GM23338 (cell line): ENCODE data around the gene WDR5B. TPM values are rescaled to one million over a fixed set of nuclear protein-coding genes. Genes with fewer than 3 reads are reported as not detected.
"Not testable (repeated sequence)": the region's sequence is repeated elsewhere in the genome, so short reads cannot be mapped to it uniquely, and the experiment has no call there.

Source experiments
- ATAC-seq: fragments of 200-7000 bp; cut with Tn5 transposase; 3 replicates; pipeline ENCODE4 v1.9.1; 2020
- DNase-seq: peaks from one replicate; pipeline ENCODE4 v3.0.0-alpha.2; 2015; ENCODE audit warnings: low spot score
- H2AFZ ChIP-seq: fragments of 200-600 bp; sonication (generic); 2 replicates; pipeline ENCODE4 v1.8.0; 2016; ENCODE audit warnings: antibody characterized with exemption, mild to moderate bottlenecking, moderate library complexity
- H3F3A ChIP-seq: fragments of 200-600 bp; sonication (generic); replicated peaks from 2 replicates; pipeline ENCODE4 v1.8.0; 2017; ENCODE audit warnings: antibody characterized with exemption, mixed run types, low read depth
- H3K27ac ChIP-seq: fragments of 200-600 bp; sonication (generic); 2 replicates; pipeline ENCODE4 v1.6.1; 2016; ENCODE audit warnings: low read depth
- H3K27me3 ChIP-seq: fragments of 200-600 bp; sonication (generic); 2 replicates; pipeline ENCODE4 v1.8.0; 2016; ENCODE audit warnings: mild to moderate bottlenecking, mixed run types, moderate library complexity; ENCODE audit not compliant: insufficient read depth
- H3K36me3 ChIP-seq: fragments of 200-600 bp; sonication (generic); 2 replicates; pipeline ENCODE4 v1.8.0; 2016; ENCODE audit warnings: mild to moderate bottlenecking; ENCODE audit not compliant: insufficient read depth
- H3K4me1 ChIP-seq: fragments of 200-600 bp; sonication (generic); 2 replicates; pipeline ENCODE4 v1.8.0; 2016; ENCODE audit warnings: mild to moderate bottlenecking, moderate library complexity; ENCODE audit not compliant: insufficient read depth
- H3K4me2 ChIP-seq: fragments of 200-600 bp; sonication (generic); 2 replicates; pipeline ENCODE4 v1.7.1; 2017; ENCODE audit warnings: mixed run types
- H3K4me3 ChIP-seq: fragments of 200-600 bp; sonication (generic); 2 replicates; pipeline ENCODE4 v1.6.1; 2016; ENCODE audit warnings: mixed run types
- H3K79me2 ChIP-seq: fragments of 200-600 bp; sonication (generic); replicated peaks from 2 replicates; pipeline ENCODE4 v1.8.0; 2017; ENCODE audit warnings: mild to moderate bottlenecking; ENCODE audit not compliant: insufficient read depth
- H3K9me2 ChIP-seq: fragments of 200-600 bp; sonication (generic); 2 replicates; pipeline ENCODE4 v1.8.0; 2017; ENCODE audit not compliant: insufficient read depth
- H4K20me1 ChIP-seq: fragments of 200-600 bp; sonication (generic); replicated peaks from 2 replicates; pipeline ENCODE4 v1.8.0; 2017; ENCODE audit warnings: mild to moderate bottlenecking; ENCODE audit not compliant: insufficient read depth
- H3K27ac Mint-ChIP-seq: 2 replicates; pipeline ENCODE4 v1.8.0; 2020; ENCODE audit warnings: inconsistent platforms, mild to moderate bottlenecking, moderate library complexity, mixed read lengths
- H3K27me3 Mint-ChIP-seq: 3 replicates; pipeline ENCODE4 v1.8.0; 2022; ENCODE audit warnings: low read depth, mild to moderate bottlenecking, moderate library complexity, mixed read lengths, inconsistent platforms; ENCODE audit not compliant: insufficient read depth, poor library complexity
- H3K36me3 Mint-ChIP-seq: 3 replicates; pipeline ENCODE4 v1.8.0; 2021; ENCODE audit warnings: low read depth, mild to moderate bottlenecking, inconsistent platforms, moderate library complexity, mixed read lengths
- H3K4me1 Mint-ChIP-seq: 3 replicates; pipeline ENCODE4 v1.8.0; 2020; ENCODE audit warnings: mild to moderate bottlenecking, inconsistent platforms, mixed read lengths
- H3K4me3 Mint-ChIP-seq: 3 replicates; pipeline ENCODE4 v1.8.0; 2021; ENCODE audit warnings: moderate library complexity, mild to moderate bottlenecking, inconsistent platforms, mixed read lengths
- H3K9me3 Mint-ChIP-seq: 3 replicates; pipeline ENCODE4 v1.8.0; 2020; ENCODE audit warnings: moderate library complexity, mild to moderate bottlenecking, inconsistent platforms, mixed read lengths
- CTCF ChIP-seq, 2 experiments: fragments of 200-600 bp in 1 of 2; sonication (generic) in 1 of 2; conservative IDR thresholded peaks; 2 replicates each; pipeline versions ENCODE4 v1.5.1 to v1.6.1; 2016 to 2017; ENCODE audit warnings: antibody characterized with exemption in 2 of 2, low read depth in 2 of 2, mild to moderate bottlenecking in 2 of 2, moderate library complexity in 1 of 2
- EZH2 ChIP-seq: fragments of 200-600 bp; sonication (generic); IDR thresholded peaks from one replicate; pipeline ENCODE4 v1.8.0; 2017; ENCODE audit warnings: antibody characterized with exemption, mild to moderate bottlenecking, low read depth; ENCODE audit not compliant: unreplicated experiment
- EZH2phosphoT487 ChIP-seq: fragments of 200-600 bp; sonication (generic); IDR thresholded peaks from one replicate; pipeline ENCODE4 v1.8.1; 2018; ENCODE audit warnings: antibody characterized with exemption; ENCODE audit not compliant: unreplicated experiment
- REST ChIP-seq: IDR thresholded peaks from one replicate; pipeline ENCODE4 v1.6.1; 2018; ENCODE audit warnings: antibody characterized with exemption; ENCODE audit not compliant: unreplicated experiment
- ZNF114 ChIP-seq: fragments of 250-450 bp; sonication (Bioruptor Pico); IDR thresholded peaks from 2 replicates; pipeline ENCODE4 v1.5.0; 2020; ENCODE audit warnings: mild to moderate bottlenecking, moderate library complexity
- polyA plus RNA-seq: library from polyadenylated mRNA; unstranded; fragments of >200 nt; fragmentation: Nextera tagmentation; extraction: Ambion mirVana; gene quantifications from 2 replicates; pipeline ENCODE4 v1.2.1, GENCODE V29; 2016
- total RNA-seq: library from RNA; depleted of rRNA; stranded (reverse); fragments of >200 nt; shearing (Covaris generic); gene quantifications from 2 replicates; pipeline ENCODE4 v1.2.3, GENCODE V29; 2014

WDR5B gene
- total and polyA plus RNA-seq, 2 experiments from 2014 or later, result 0.81 to 2.7 TPM

GRCh38 chr3:122451371-122451770, 35.5 kb upstream of the WDR5B start (continued):
- TF ChIP-seq REST, result no peak
- TF ChIP-seq CTCF (conservative IDR thresholded peaks at IDR 0.05; ENCODE audit: low read depth in 2 of 2), result no peak
- no peak for TF ChIP-seq EZH2phosphoT487
- TF ChIP-seq EZH2, result no peak
- no peak for TF ChIP-seq ZNF114 (CRISPR knock-in tag)

- H3K4me3 ChIP-seq, H3K27ac Mint-ChIP-seq, H3K9me2 ChIP-seq, H3K27ac ChIP-seq, H3K4me2 ChIP-seq, H4K20me1 ChIP-seq, H3K9me3 Mint-ChIP-seq, DNase-seq, H2AFZ ChIP-seq, H3K4me3 Mint-ChIP-seq, H3K27me3 ChIP-seq, H3F3A ChIP-seq, H3K27me3 Mint-ChIP-seq, ATAC-seq: not testable (repeated sequence)
- Histone ChIP-seq H3K36me3 (peaks cover 33% of the 10 kb centered on the region), H3K4me1 (peaks cover 14% of the 10 kb centered on the region; the same call in 1 of the 2 replicates), H3K79me2 (peaks cover 51% of the 10 kb centered on the region)
- H3K4me1 Mint-ChIP-seq, result peaks cover 18% of the 10 kb centered on the region
- H3K36me3 Mint-ChIP-seq, result peaks cover 84% of the 10 kb centered on the region
Observed at GRCh38 chr3:122448218-122448617, 32.4 kb upstream of the WDR5B start.

GRCh38 chr3:122444491-122444887, 28.6 kb upstream of the WDR5B start:
- peaks cover 51% of the 10 kb centered on the region for H3K79me2 ChIP-seq
- H4K20me1 ChIP-seq, H3F3A ChIP-seq, DNase-seq, H3K27me3 Mint-ChIP-seq, H2AFZ ChIP-seq, H3K9me2 ChIP-seq, H3K4me3 ChIP-seq, H3K9me3 Mint-ChIP-seq, ATAC-seq, H3K27me3 ChIP-seq: not testable (repeated sequence)
- peak overlapping the region; percentile 63 for H3K4me2 ChIP-seq
- peak overlapping the region; percentile 18; the same call in 1 of the 3 replicates for H3K4me3 Mint-ChIP-seq
- peaks cover 14% of the 10 kb centered on the region for H3K4me1 ChIP-seq
- peaks cover 28% of the 10 kb centered on the region for H3K4me1 Mint-ChIP-seq
- peaks cover 90% of the 10 kb centered on the region for H3K36me3 Mint-ChIP-seq
- H3K27ac ChIP-seq, result peak overlapping the region; percentile 88
- H3K36me3 ChIP-seq, result peaks cover 32% of the 10 kb centered on the region
- H3K27ac Mint-ChIP-seq, result peak overlapping the region; percentile 97

GRCh38 chr3:122443762-122444490, 28.1 kb upstream of the WDR5B start:
- H3F3A ChIP-seq, H3K27me3 Mint-ChIP-seq, H3K9me2 ChIP-seq, H2AFZ ChIP-seq, H4K20me1 ChIP-seq, H3K27me3 ChIP-seq, H3K9me3 Mint-ChIP-seq: not testable (repeated sequence)
- Mint-ChIP-seq H3K27ac (peak overlapping the region; percentile 97), H3K4me3 (peak overlapping the region; percentile 62), H3K36me3 (peaks cover 88% of the 10 kb centered on the region), H3K4me1 (peaks cover 28% of the 10 kb centered on the region)
- Histone ChIP-seq H3K79me2 (peaks cover 47% of the 10 kb centered on the region), H3K27ac (peak overlapping the region; percentile 88), H3K4me2 (peak overlapping the region; percentile 63), H3K36me3 (peaks cover 32% of the 10 kb centered on the region), H3K4me1 (peaks cover 14% of the 10 kb centered on the region), H3K4me3 (peak overlapping the region; percentile 31)
- DNase-seq (peak; percentile 73), ATAC-seq (peak; percentile 59)
